PC-9 (cell line): ENCODE results near the gene METTL8. TPM values are rescaled to one million over a fixed set of nuclear protein-coding genes. Genes with fewer than 3 reads are reported as not detected.

Experiments
- BruUV-seq: library from RNA; stranded (reverse); fragments of 400-500 nt; replicated peaks from 2 replicates; lab custom pipeline; 2021; lab: Mats Ljungman, UMichigan
- CTCF ChIA-PET: fragments of 300-600 bp; sonication (Branson Sonifier 250); formaldehyde crosslinking; loops from one replicate; lab custom pipeline; 2022; ENCODE audit warnings: antibody characterized with exemption; lab: Charles Lee
- POLR2A ChIA-PET: fragments of 300-600 bp; sonication (Branson Sonifier 250); formaldehyde crosslinking; loops from one replicate; lab custom pipeline; 2022; ENCODE audit warnings: antibody characterized with exemption; ENCODE audit not compliant: unreplicated experiment; lab: Charles Lee
- DNase-seq, 2 experiments: peaks; one replicate each; pipeline versions ENCODE4 v3.0.0 to v3.0.0-alpha.2; 2015 to 2022; ENCODE audit warnings: mixed read lengths in 1 of 2
- H2AFZ ChIP-seq: fragments of 200-600 bp; sonication (generic); 2 replicates; pipeline ENCODE4 v1.8.1; 2017; ENCODE audit warnings: antibody characterized with exemption
- H3F3A ChIP-seq: fragments of 200-600 bp; sonication (generic); 2 replicates; pipeline ENCODE4 v1.8.1; 2017; ENCODE audit warnings: antibody characterized with exemption, mild to moderate bottlenecking, low read depth; ENCODE audit not compliant: insufficient read depth
- H3K27ac ChIP-seq: fragments of 200-600 bp; sonication (generic); 2 replicates; pipeline ENCODE4 v1.6.1; 2016; ENCODE audit warnings: mixed run types
- H3K27me3 ChIP-seq: fragments of 200-600 bp; sonication (generic); 2 replicates; pipeline ENCODE4 v1.6.1; 2016; ENCODE audit warnings: low read depth, mixed run types; ENCODE audit not compliant: insufficient read depth
- H3K36me3 ChIP-seq: fragments of 200-600 bp; sonication (generic); 2 replicates; pipeline ENCODE4 v1.6.1; 2016; ENCODE audit warnings: low read depth, mixed run types
- H3K4me1 ChIP-seq: fragments of 200-600 bp; sonication (generic); replicated peaks from 2 replicates; pipeline ENCODE4 v1.6.1; 2016; ENCODE audit warnings: mixed run types; ENCODE audit not compliant: insufficient read depth
- H3K4me2 ChIP-seq: fragments of 200-600 bp; sonication (generic); 2 replicates; pipeline ENCODE4 v1.6.1; 2017; ENCODE audit warnings: mixed run types
- H3K4me3 ChIP-seq: fragments of 200-600 bp; sonication (generic); 2 replicates; pipeline ENCODE4 v1.6.1; 2016; ENCODE audit warnings: mixed run types
- H3K79me2 ChIP-seq: fragments of 200-600 bp; sonication (generic); 2 replicates; pipeline ENCODE4 v1.6.1; 2017; ENCODE audit warnings: low read depth, mixed run types
- H3K9me2 ChIP-seq: fragments of 200-600 bp; sonication (generic); 2 replicates; pipeline ENCODE4 v1.8.1; 2017; ENCODE audit warnings: mild to moderate bottlenecking; ENCODE audit not compliant: insufficient read depth
- H3K9me3 ChIP-seq: fragments of 200-600 bp; sonication (generic); 2 replicates; pipeline ENCODE4 v1.8.1; 2016; ENCODE audit warnings: low read depth; ENCODE audit not compliant: insufficient read depth
- H4K20me1 ChIP-seq: fragments of 200-600 bp; sonication (generic); 2 replicates; pipeline ENCODE4 v1.8.1; 2017; ENCODE audit not compliant: insufficient read depth
- CTCF ChIP-seq: fragments of 200-600 bp; sonication (generic); conservative IDR thresholded peaks from 2 replicates; pipeline ENCODE4 v1.6.1; 2017; ENCODE audit warnings: mixed run types, antibody characterized with exemption, mild to moderate bottlenecking, moderate library complexity
- EZH2 ChIP-seq: fragments of 200-600 bp; sonication (generic); IDR thresholded peaks from 2 replicates; pipeline ENCODE4 v1.8.0; 2017; ENCODE audit warnings: antibody characterized with exemption, low read depth
- intact Hi-C: fragments of 100-400 bp; cut with micrococcal nuclease; formaldehyde crosslinking; loops from one replicate; pipeline ENCODE4 v1.10.0; 2022; ENCODE audit not compliant: unreplicated experiment
- total RNA-seq: library from RNA; stranded (reverse); gene quantifications from 2 replicates; pipeline ENCODE4 v1.2.3, GENCODE V29; 2021

Gene METTL8
- total RNA-seq, 1 experiment from 2014 or later, result 21.8 TPM

GRCh38 chr2:171451074-171451473 lies 17.3 kb upstream of the METTL8 start:
- no TSS peak for BruUV-seq
- DNase-seq, result no peak
- no peak overlapping the region for H3K4me2 ChIP-seq
- no peaks in the 10 kb centered on the region; the same call in 1 of the 2 replicates for H3F3A ChIP-seq
- H3K9me3 ChIP-seq, result no peaks in the 10 kb centered on the region
- H2AFZ ChIP-seq, result no peak overlapping the region
- H3K36me3 ChIP-seq, result peaks cover 23% of the 10 kb centered on the region; the same call in 1 of the 2 replicates
- intact Hi-C loops, result no loop called here
- no peaks in the 10 kb centered on the region for H3K4me1 ChIP-seq
- no peaks in the 10 kb centered on the region for H3K27me3 ChIP-seq
- TF ChIP-seq CTCF (no peak), EZH2 (no peak)
- no peak overlapping the region for H3K27ac ChIP-seq
- no peaks in the 10 kb centered on the region for H3K79me2 ChIP-seq
- H3K9me2 ChIP-seq, result no peaks in the 10 kb centered on the region
- no peak overlapping the region for H3K4me3 ChIP-seq
- ChIA-PET POLR2A (no interaction called here), CTCF (no interaction called here)
- H4K20me1 ChIP-seq, result no peaks in the 10 kb centered on the region

- no peaks in the 10 kb centered on the region for H3K9me2 ChIP-seq
- CTCF ChIA-PET, result no interaction called here
- peak; percentile 51 for TF ChIP-seq CTCF
- TF ChIP-seq EZH2, result no peak
- H3F3A ChIP-seq, result no peaks in the 10 kb centered on the region; the same call in 1 of the 2 replicates
- H3K79me2 ChIP-seq, result no peaks in the 10 kb centered on the region
- no peaks in the 10 kb centered on the region for H4K20me1 ChIP-seq
- no peak overlapping the region for H3K27ac ChIP-seq
- POLR2A ChIA-PET, result no interaction called here
- H2AFZ ChIP-seq, result no peak overlapping the region
- no peaks in the 10 kb centered on the region for H3K9me3 ChIP-seq
- H3K4me2 ChIP-seq, result no peak overlapping the region
- no TSS peak for BruUV-seq
- H3K36me3 ChIP-seq, result peaks cover 18% of the 10 kb centered on the region; the same call in 1 of the 2 replicates
- intact Hi-C loops, result loop anchor here (1.0 kb wide), 1 partner anchor 474 kb away; no protein-coding TSS in a partner anchor
- no peak for DNase-seq
- no peaks in the 10 kb centered on the region for H3K4me1 ChIP-seq
- no peaks in the 10 kb centered on the region for H3K27me3 ChIP-seq
- H3K4me3 ChIP-seq, result no peak overlapping the region
Measured at GRCh38 chr2:171447675-171448074, 13.9 kb upstream of the METTL8 start.

- Histone ChIP-seq H3K9me2 (no peaks in the 10 kb centered on the region), H3K36me3 (peaks cover 41% of the 10 kb centered on the region), H3K4me2 (no peak overlapping the region), H3K9me3 (no peaks in the 10 kb centered on the region), H3K79me2 (peaks cover 23% of the 10 kb centered on the region; the same call in 1 of the 2 replicates), H4K20me1 (no peaks in the 10 kb centered on the region), H3K4me3 (no peak overlapping the region), H3K27ac (no peak overlapping the region), H3K27me3 (no peaks in the 10 kb centered on the region), H3K4me1 (no peaks in the 10 kb centered on the region), H2AFZ (no peak overlapping the region), H3F3A (peaks cover 7% of the 10 kb centered on the region; the same call in 1 of the 2 replicates)
- CTCF ChIA-PET, result no interaction called here
- no peak for DNase-seq
- intact Hi-C loops, result no loop called here
- no TSS peak for BruUV-seq
- POLR2A ChIA-PET, result no interaction called here
- TF ChIP-seq CTCF (no peak), EZH2 (no peak)
Measured at GRCh38 chr2:171441470-171441869, 7.7 kb upstream of the METTL8 start.
